ENCODE data around the gene MED27.

DNA sequence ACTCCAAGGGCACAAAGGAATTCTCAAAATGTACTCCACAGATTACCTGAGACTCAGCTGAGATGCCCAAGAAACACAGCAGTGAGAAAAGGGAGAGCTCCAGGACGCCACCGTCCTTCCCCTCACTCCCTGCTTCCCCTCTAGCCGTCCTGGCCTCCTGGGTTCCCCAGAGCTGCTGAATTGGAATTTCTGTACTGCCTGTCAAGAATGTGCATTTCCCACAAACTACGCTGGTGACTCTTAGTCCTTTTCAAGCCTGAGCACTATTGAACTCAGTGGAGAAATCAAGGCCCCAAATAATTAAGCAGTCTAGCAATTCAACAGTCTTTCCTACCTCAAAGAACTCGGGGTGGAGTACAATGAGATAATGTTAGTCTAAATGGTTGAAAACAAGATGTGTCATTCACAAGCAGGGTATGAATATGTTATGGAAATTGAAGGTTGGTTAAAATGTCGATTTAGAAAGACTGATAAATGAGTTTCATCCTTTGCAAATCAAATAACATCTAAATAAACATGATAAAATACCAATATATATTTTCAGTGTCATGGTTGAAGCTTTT, 153.2 kb downstream of the MED27 start:
- TF ChIP-seq EZH2 (IDR thresholded peaks at IDR 0.05; ENCODE audit: borderline replicate concordance, control insufficient read depth, low read depth, low read length), result no peak
- TF ChIP-seq, protein P1, sequence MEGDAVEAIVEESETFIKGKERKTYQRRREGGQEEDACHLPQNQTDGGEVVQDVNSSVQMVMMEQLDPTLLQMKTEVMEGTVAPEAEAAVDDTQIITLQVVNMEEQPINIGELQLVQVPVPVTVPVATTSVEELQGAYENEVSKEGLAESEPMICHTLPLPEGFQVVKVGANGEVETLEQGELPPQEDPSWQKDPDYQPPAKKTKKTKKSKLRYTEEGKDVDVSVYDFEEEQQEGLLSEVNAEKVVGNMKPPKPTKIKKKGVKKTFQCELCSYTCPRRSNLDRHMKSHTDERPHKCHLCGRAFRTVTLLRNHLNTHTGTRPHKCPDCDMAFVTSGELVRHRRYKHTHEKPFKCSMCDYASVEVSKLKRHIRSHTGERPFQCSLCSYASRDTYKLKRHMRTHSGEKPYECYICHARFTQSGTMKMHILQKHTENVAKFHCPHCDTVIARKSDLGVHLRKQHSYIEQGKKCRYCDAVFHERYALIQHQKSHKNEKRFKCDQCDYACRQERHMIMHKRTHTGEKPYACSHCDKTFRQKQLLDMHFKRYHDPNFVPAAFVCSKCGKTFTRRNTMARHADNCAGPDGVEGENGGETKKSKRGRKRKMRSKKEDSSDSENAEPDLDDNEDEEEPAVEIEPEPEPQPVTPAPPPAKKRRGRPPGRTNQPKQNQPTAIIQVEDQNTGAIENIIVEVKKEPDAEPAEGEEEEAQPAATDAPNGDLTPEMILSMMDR (IDR thresholded peaks at IDR 0.05 in 2 of 3, conservative IDR thresholded peaks at IDR 0.05 in 1 of 3; ENCODE audit: control insufficient read depth in 2 of 3, extremely low read depth in 1 of 3, insufficient read depth in 1 of 3, low read depth in 3 of 3, low read length in 3 of 3), result no peak
- no peak for TF ChIP-seq ZBTB33 (IDR thresholded peaks at IDR 0.05)
- no peak for TF ChIP-seq E2F8 (IDR thresholded peaks at IDR 0.05; ENCODE audit: low read depth, partially characterized antibody)
- TF ChIP-seq REST (IDR thresholded peaks at IDR 0.05; ENCODE audit: low read depth, low read length), result no peak
- TF ChIP-seq, protein P2, sequence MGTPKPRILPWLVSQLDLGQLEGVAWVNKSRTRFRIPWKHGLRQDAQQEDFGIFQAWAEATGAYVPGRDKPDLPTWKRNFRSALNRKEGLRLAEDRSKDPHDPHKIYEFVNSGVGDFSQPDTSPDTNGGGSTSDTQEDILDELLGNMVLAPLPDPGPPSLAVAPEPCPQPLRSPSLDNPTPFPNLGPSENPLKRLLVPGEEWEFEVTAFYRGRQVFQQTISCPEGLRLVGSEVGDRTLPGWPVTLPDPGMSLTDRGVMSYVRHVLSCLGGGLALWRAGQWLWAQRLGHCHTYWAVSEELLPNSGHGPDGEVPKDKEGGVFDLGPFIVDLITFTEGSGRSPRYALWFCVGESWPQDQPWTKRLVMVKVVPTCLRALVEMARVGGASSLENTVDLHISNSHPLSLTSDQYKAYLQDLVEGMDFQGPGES (IDR thresholded peaks at IDR 0.05), result no peak
- TF ChIP-seq ETV6 (conservative IDR thresholded peaks at IDR 0.05 in 1 of 2, IDR thresholded peaks at IDR 0.05 in 1 of 2; ENCODE audit: borderline replicate concordance in 1 of 2, low read depth in 1 of 2), result no peak
- no peak for TF ChIP-seq GABPA (IDR thresholded peaks at IDR 0.05; ENCODE audit: low read depth)
